ENCODE results near the gene IL20RB.

DNA sequence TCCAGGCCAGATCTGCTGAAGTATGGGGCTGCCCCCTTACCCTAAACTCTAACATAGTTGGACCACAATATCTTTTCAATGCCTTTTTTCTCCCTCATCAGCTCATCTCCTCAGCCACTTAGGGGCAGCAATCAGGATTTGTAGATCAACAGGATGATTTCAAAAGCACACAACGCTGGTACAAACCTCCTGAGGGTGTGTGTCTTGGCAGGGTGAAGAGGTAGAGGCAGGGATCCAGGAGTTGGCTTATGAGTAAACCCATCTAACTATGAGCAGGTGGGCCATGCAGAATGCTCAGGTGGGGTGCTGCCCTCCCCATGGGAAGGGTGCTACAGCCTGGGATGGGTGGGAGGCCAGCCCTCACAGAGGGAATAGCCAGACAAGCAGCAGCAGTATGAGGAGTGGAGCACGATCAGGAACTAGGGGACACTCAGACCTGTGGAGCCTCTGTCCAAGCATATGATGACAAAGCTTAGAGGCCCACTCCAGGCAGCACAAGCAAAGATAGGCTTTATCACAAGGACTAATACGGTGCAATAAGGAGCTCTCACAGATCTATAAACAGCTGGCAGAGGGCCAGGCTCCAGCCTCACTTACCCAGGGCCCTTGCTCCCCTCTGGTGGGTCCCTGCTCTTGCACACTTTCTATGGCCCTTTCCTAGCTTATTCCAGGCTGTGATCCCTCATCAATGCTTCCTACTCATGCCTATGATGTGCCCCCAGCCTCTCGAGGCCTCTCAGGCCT lies 32.2 kb downstream of the IL20RB start:
- TF ChIP-seq, protein P1, sequence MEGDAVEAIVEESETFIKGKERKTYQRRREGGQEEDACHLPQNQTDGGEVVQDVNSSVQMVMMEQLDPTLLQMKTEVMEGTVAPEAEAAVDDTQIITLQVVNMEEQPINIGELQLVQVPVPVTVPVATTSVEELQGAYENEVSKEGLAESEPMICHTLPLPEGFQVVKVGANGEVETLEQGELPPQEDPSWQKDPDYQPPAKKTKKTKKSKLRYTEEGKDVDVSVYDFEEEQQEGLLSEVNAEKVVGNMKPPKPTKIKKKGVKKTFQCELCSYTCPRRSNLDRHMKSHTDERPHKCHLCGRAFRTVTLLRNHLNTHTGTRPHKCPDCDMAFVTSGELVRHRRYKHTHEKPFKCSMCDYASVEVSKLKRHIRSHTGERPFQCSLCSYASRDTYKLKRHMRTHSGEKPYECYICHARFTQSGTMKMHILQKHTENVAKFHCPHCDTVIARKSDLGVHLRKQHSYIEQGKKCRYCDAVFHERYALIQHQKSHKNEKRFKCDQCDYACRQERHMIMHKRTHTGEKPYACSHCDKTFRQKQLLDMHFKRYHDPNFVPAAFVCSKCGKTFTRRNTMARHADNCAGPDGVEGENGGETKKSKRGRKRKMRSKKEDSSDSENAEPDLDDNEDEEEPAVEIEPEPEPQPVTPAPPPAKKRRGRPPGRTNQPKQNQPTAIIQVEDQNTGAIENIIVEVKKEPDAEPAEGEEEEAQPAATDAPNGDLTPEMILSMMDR (tag by site-specific recombination; IDR thresholded peaks at IDR 0.05): no peak
- no peak for TF ChIP-seq ZNF670 (tag by site-specific recombination; IDR thresholded peaks at IDR 0.05; ENCODE audit: low read depth)
- no peak for TF ChIP-seq ZNF792 (tag by site-specific recombination; IDR thresholded peaks at IDR 0.05)
- no peak for TF ChIP-seq ZNF558 (tag by site-specific recombination; IDR thresholded peaks at IDR 0.05)

Measured in HEK293 (cell line).